ENCODE data around the gene SHC4. TPM values are rescaled to one million over a fixed set of nuclear protein-coding genes. Genes with fewer than 3 reads are reported as not detected.

The SHC4 gene
- polyA plus RNA-seq, 3 donors = 0.09 TPM; not detected in 2

- H3K9ac ChIP-seq (ENCODE audit: insufficient read depth, low read length, poor library complexity, severe bottlenecking) = no peak overlapping the region
- Mint-ChIP-seq H3K4me1 (no peaks in the 10 kb centered on the region), H3K4me3 (no peak overlapping the region), H3K27ac (no peak overlapping the region), H3K9me3 (peaks cover 0 to 5% (median 3%) of the 10 kb centered on the region in 7 donors), H3K36me3 (no peaks in the 10 kb centered on the region), H3K27me3 (ENCODE audit: low read depth in 3 of 3) (peaks cover 0 to 2% (median 2%) of the 10 kb centered on the region in 3 donors)
- DNase-seq = no peak
- H3K4me2 ChIP-seq (replicated peaks; ENCODE audit: extremely low read depth, low read length, poor library complexity, severe bottlenecking) = no peak overlapping the region
- H2AFZ ChIP-seq (ENCODE audit: insufficient read depth, low read depth, low read length, poor library complexity, severe bottlenecking) = no peak overlapping the region
- H3K79me2 ChIP-seq (ENCODE audit: insufficient read depth, low read length) = no peaks in the 10 kb centered on the region
- no peak overlapping the region for H3K4me3 ChIP-seq (replicated peaks in 1 of 3; ENCODE audit: low read depth in 2 of 3, low read length in 3 of 3)
- H3K27ac ChIP-seq (ENCODE audit: low read depth in 1 of 2, low read length in 2 of 2) = no peak overlapping the region
- H3K27me3 ChIP-seq (ENCODE audit: control insufficient read depth in 2 of 2, insufficient read depth in 2 of 2, low read length in 2 of 2) = no peaks in the 10 kb centered on the region
- no peaks in the 10 kb centered on the region for H3K9me3 ChIP-seq (replicated peaks in 1 of 2; ENCODE audit: control insufficient read depth in 1 of 2, insufficient read depth in 1 of 2, low read length in 2 of 2)
- no peaks in the 10 kb centered on the region for H3K36me3 ChIP-seq (replicated peaks in 1 of 2; ENCODE audit: control insufficient read depth in 1 of 2, insufficient read depth in 2 of 2, low read length in 2 of 2)
- H4K20me1 ChIP-seq (ENCODE audit: insufficient read depth, low read length) = no peaks in the 10 kb centered on the region
- no peaks in the 10 kb centered on the region for H3K4me1 ChIP-seq (ENCODE audit: control insufficient read depth in 1 of 2, insufficient read depth in 2 of 2, low read length in 2 of 2)
- intact Hi-C loops (cut with micrococcal nuclease) = no loop called here
- no peak for TF ChIP-seq CTCF (IDR thresholded peaks at IDR 0.05)
- WGBS (ENCODE audit: insufficient coverage) = no CpG with 5 or more reads among the region's 1 CpG
These were observed 118.6 kb downstream of the SHC4 start for GRCh38 chr15:48845123-48845522.

GRCh38 chr15:48842501-48842900 is 121.2 kb downstream of the SHC4 start:
- Mint-ChIP-seq H3K36me3 (no peaks in the 10 kb centered on the region), H3K4me3 (no peak overlapping the region), H3K27me3 (ENCODE audit: low read depth in 3 of 3) (peaks cover 0 to 2% (median 2%) of the 10 kb centered on the region in 3 donors), H3K4me1 (no peaks in the 10 kb centered on the region), H3K9me3 (peaks cover 0 to 5% (median under 1%) of the 10 kb centered on the region in 7 donors), H3K27ac (no peak overlapping the region)
- Histone ChIP-seq H3K9me3 (replicated peaks in 1 of 2; ENCODE audit: control insufficient read depth in 1 of 2, insufficient read depth in 1 of 2, low read length in 2 of 2) (no peaks in the 10 kb centered on the region), H3K79me2 (ENCODE audit: insufficient read depth, low read length) (no peaks in the 10 kb centered on the region), H3K4me3 (replicated peaks in 1 of 3; ENCODE audit: low read depth in 2 of 3, low read length in 3 of 3) (no peak overlapping the region), H4K20me1 (ENCODE audit: insufficient read depth, low read length) (no peaks in the 10 kb centered on the region), H3K4me1 (ENCODE audit: control insufficient read depth in 1 of 2, insufficient read depth in 2 of 2, low read length in 2 of 2) (no peaks in the 10 kb centered on the region), H3K27me3 (ENCODE audit: control insufficient read depth in 2 of 2, insufficient read depth in 2 of 2, low read length in 2 of 2) (no peaks in the 10 kb centered on the region), H3K9ac (ENCODE audit: insufficient read depth, low read length, poor library complexity, severe bottlenecking) (no peak overlapping the region), H3K4me2 (replicated peaks; ENCODE audit: extremely low read depth, low read length, poor library complexity, severe bottlenecking) (no peak overlapping the region), H3K36me3 (replicated peaks in 1 of 2; ENCODE audit: control insufficient read depth in 1 of 2, insufficient read depth in 2 of 2, low read length in 2 of 2) (no peaks in the 10 kb centered on the region), H2AFZ (ENCODE audit: insufficient read depth, low read depth, low read length, poor library complexity, severe bottlenecking) (no peak overlapping the region), H3K27ac (ENCODE audit: low read depth in 1 of 2, low read length in 2 of 2) (no peak overlapping the region)
- intact Hi-C loops (cut with micrococcal nuclease) = no loop called here
- 100% methylated on average over 4 of the region's 6 CpGs for WGBS (ENCODE audit: insufficient coverage)
- no peak for TF ChIP-seq CTCF (IDR thresholded peaks at IDR 0.05)
- DNase-seq = no peak

Data from CD14-positive monocyte (primary cell).